GM18951 (cell line): Measurements from ENCODE around the gene KCNK6.

Source experiments
- POLR2A ChIP-seq: IDR thresholded peaks from 4 replicates; pipeline ENCODE4 v1.6.1; 2011; ENCODE audit warnings: mild to moderate bottlenecking; ENCODE audit not compliant: insufficient read length, insufficient read depth; ENCODE audit errors: extremely low read depth
- in situ Hi-C: fragments of 300-500 bp; cut with MboI; formaldehyde crosslinking; loops from one replicate; pipeline ENCODE4 v1.12.0; 2022; ENCODE audit warnings: low sequenced_read_pairs, mixed read lengths, inconsistent platforms; ENCODE audit not compliant: unreplicated experiment

Gene KCNK6

GRCh38 chr19:38285567-38285966 is 34.1 kb upstream of the KCNK6 start:
- TF ChIP-seq POLR2A, result no peak
- in situ Hi-C loops, result no loop called here

GRCh38 chr19:38287604-38288003 is 32.0 kb upstream of the KCNK6 start:
- no peak for TF ChIP-seq POLR2A
- in situ Hi-C loops, result no loop called here

- TF ChIP-seq POLR2A, result no peak
- in situ Hi-C loops, result no loop called here
Observed at GRCh38 chr19:38288123-38288855, 31.4 kb upstream of the KCNK6 start.

- in situ Hi-C loops, result no loop called here
- no peak for TF ChIP-seq POLR2A
Observed at GRCh38 chr19:38289955-38290354, 29.7 kb upstream of the KCNK6 start.

GRCh38 chr19:38290631-38291147 is 29.0 kb upstream of the KCNK6 start:
- in situ Hi-C loops, result no loop called here
- TF ChIP-seq POLR2A, result no peak

- TF ChIP-seq POLR2A, result no peak
- in situ Hi-C loops, result no loop called here
Observed at GRCh38 chr19:38291855-38292254, 27.8 kb upstream of the KCNK6 start.

- TF ChIP-seq POLR2A, result no peak
- in situ Hi-C loops, result no loop called here
Observed at GRCh38 chr19:38293281-38293680, 26.4 kb upstream of the KCNK6 start.

GRCh38 chr19:38294090-38294489 is 25.6 kb upstream of the KCNK6 start:
- in situ Hi-C loops, result no loop called here
- no peak for TF ChIP-seq POLR2A

- no peak for TF ChIP-seq POLR2A
Observed at GRCh38 chr19:38298821-38299680, 20.6 kb upstream of the KCNK6 start.

GRCh38 chr19:38303517-38304351 is 15.9 kb upstream of the KCNK6 start, which contains the start of gene C19orf33:
TSS of gene C19orf33 (plus strand) at chr19:38304251. CDS start at chr19:38304262, 11 bp downstream.
- in situ Hi-C loops, result no loop called here
- TF ChIP-seq POLR2A, result no peak

More at GRCh38 chr19:38298821-38299680, 20.6 kb upstream of the KCNK6 start:
- in situ Hi-C loops, result no loop called here

GRCh38 chr19:38304352-38304865 is 15.2 kb upstream of the KCNK6 start:
- in situ Hi-C loops, result no loop called here

GRCh38 chr19:38304866-38305429 is 14.7 kb upstream of the KCNK6 start:
- in situ Hi-C loops, result no loop called here
- TF ChIP-seq POLR2A, result no peak

More at GRCh38 chr19:38304352-38304865, 15.2 kb upstream of the KCNK6 start:
- TF ChIP-seq POLR2A, result no peak
